Neural crest cell (in vitro differentiated cells): ENCODE data around the gene SLC35E2B. TPM values are rescaled to one million over a fixed set of nuclear protein-coding genes. Genes with fewer than 3 reads are reported as not detected.
"Not testable (repeated sequence)": the region's sequence is repeated elsewhere in the genome, so short reads cannot be mapped to it uniquely, and the experiment has no call there.

Experiments
- DNase-seq: peaks from one replicate; pipeline ENCODE4 v3.0.0; 2021; ENCODE audit warnings: low read depth, mixed read lengths, low spot score
- H3K27ac Mint-ChIP-seq: one replicate; pipeline ENCODE4 v1.8.0; 2021; ENCODE audit warnings: mild to moderate bottlenecking, mixed read lengths; ENCODE audit not compliant: unreplicated experiment
- H3K27me3 Mint-ChIP-seq: 2 replicates; pipeline ENCODE4 v1.8.0; 2021; ENCODE audit warnings: low read depth, mild to moderate bottlenecking, mixed read lengths
- H3K36me3 Mint-ChIP-seq: 2 replicates; pipeline ENCODE4 v1.8.0; 2021; ENCODE audit warnings: low read depth, mild to moderate bottlenecking, mixed read lengths
- H3K4me1 Mint-ChIP-seq: 2 replicates; pipeline ENCODE4 v1.8.0; 2021; ENCODE audit warnings: mixed read lengths
- H3K4me3 Mint-ChIP-seq: one replicate; pipeline ENCODE4 v1.8.0; 2021; ENCODE audit warnings: mild to moderate bottlenecking, mixed read lengths
- H3K9me3 Mint-ChIP-seq: 2 replicates; pipeline ENCODE4 v1.8.0; 2021; ENCODE audit warnings: mixed read lengths
- total RNA-seq: library from RNA; stranded (reverse); gene quantifications from 2 replicates; pipeline ENCODE4 v1.2.1, GENCODE V29; 2021
- TF ChIP-seq, protein P1 (sequence below): fragments of 200-600 bp; sonication (generic); conservative IDR thresholded peaks from 2 replicates; pipeline ENCODE4 v1.5.0; 2021; ENCODE audit warnings: antibody characterized with exemption, mild to moderate bottlenecking

Gene SLC35E2B
- total RNA-seq, 1 donor from 2014 or later = 99.0 TPM

DNA sequence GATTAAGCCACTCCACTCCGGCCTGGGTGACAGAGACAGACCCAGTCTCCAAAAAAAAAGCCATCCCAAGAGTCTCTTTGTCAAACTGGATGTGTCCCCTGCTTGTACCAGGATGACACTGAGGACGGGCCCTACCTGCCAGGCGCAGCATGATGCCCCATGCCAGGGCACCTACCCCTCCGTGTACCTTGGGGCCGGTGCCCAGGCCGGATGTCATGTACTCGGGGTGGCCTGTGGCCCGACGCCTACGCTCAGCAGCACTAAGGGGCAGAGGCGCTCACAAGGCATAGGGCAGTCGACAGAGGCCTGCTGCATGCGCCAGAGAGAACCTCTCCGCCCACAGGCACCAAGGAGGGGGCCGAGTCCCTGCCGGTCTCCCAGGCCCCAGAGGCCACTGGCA lies 53.2 kb downstream of the SLC35E2B start:
- not testable (repeated sequence) for H3K27me3 Mint-ChIP-seq, H3K4me3 Mint-ChIP-seq, H3K27ac Mint-ChIP-seq, H3K4me1 Mint-ChIP-seq, H3K9me3 Mint-ChIP-seq, H3K36me3 Mint-ChIP-seq, DNase-seq

DNA sequence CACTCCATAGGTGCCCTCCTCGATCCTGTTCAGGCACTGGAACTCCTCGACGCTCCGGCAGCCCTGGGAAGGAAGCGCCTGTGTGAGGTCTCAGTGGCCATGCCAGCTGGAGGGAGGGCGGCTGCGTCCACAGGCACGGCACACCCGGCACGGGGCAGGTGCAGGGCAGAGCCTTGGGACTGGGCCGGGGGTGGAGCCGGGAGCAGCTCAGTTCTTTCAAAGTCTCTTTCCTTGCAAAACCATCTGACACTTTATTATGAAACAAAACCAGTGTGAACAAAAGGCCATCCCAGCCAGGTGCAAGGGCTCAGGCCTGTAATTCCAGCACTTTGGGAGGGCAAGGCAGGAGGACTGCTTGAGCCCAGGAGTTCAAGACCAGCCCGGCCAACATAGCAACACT lies 54.1 kb downstream of the SLC35E2B start:
- not testable (repeated sequence) for H3K4me1 Mint-ChIP-seq, DNase-seq, H3K9me3 Mint-ChIP-seq, H3K27me3 Mint-ChIP-seq, H3K36me3 Mint-ChIP-seq, H3K4me3 Mint-ChIP-seq, H3K27ac Mint-ChIP-seq

DNA sequence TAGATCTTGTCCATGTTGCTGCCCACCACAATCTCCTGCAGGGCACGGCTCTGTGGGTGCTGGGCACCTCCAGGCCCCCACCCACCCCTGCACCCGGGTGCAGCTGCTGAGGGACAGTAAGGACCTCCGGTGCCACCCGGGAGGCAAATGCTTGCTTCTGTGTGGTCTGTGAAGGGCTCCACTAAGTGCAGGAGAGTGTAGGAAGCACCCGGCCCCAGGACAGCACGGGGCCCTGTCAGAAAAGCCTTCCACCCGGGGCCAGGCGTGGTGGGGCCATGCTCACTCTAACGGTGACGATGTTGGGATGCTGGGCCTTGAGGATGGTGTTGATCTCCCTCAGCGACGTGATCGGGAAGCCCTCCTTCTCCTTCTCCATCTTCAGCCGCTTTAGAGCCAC lies 55.1 kb downstream of the SLC35E2B start:
- not testable (repeated sequence) for H3K4me1 Mint-ChIP-seq, H3K36me3 Mint-ChIP-seq, H3K9me3 Mint-ChIP-seq, H3K4me3 Mint-ChIP-seq, DNase-seq, H3K27ac Mint-ChIP-seq, H3K27me3 Mint-ChIP-seq

DNA sequence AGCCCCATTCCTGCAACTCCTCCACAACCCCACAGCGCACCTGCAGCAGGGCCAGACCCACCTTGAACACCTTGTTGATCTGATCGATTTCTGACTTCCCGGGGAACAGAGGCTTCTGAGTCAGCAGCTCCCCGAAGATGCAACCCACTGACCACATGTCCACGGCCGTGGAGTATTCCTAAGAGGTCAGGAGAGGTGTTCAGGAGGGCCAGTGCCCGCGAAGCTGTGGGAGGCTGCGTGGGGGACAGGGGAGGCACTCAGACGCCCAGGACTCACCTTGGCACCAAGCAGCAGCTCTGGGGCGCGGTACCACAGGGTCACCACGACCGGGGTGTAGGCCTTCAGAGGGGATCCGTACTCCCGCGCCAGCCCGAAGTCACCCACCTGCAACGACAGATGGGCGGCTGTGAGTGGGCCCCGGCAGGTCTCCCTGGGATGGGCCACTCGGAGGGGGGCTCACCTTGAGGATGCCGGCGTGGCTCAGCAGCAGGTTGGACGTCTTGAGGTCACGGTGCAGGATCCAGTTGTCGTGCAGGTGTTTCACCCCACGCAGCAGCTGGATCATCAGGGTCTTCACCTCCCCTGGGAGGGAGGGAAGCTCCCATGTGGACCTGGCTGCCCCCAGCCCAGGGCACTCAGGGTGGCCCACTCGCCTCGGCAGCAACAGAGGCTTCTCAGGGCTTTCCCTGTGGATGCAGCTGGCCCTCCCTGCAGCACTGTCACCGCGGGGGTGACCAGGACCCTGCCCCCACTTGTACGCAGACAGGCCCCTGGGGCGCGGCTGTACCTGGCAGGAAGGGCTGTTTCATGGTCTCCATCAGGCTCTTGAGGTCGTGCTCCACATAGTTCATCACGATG lies 55.7 kb downstream of the SLC35E2B start:
- not testable (repeated sequence) for H3K4me1 Mint-ChIP-seq, DNase-seq, H3K27me3 Mint-ChIP-seq, H3K36me3 Mint-ChIP-seq, H3K4me3 Mint-ChIP-seq, H3K27ac Mint-ChIP-seq, H3K9me3 Mint-ChIP-seq

DNA sequence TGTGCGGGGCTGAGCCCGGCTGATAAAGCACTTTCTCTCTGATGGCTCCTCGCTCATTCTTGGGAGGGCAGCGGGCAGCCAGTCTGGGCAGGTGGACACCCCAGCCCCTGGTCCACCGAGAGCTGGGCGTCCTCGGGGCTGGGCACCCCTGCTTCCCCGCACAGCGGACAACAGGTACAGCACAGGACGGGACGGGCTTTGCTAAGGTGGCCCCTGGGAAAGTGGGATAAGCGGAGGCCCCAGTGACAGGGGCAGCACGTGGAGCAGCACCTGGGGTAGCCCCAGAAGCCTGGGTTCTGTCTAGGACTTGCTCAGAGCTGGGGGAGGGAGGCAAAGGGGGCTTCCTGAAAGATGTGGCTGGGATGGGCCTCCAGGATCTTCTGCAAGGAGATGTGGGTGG lies 58.0 kb downstream of the SLC35E2B start:
- H3K9me3 Mint-ChIP-seq, H3K4me1 Mint-ChIP-seq, H3K27ac Mint-ChIP-seq, DNase-seq, H3K36me3 Mint-ChIP-seq, H3K4me3 Mint-ChIP-seq: not testable (repeated sequence)
- H3K27me3 Mint-ChIP-seq = peaks cover 11% of the 10 kb centered on the region

DNA sequence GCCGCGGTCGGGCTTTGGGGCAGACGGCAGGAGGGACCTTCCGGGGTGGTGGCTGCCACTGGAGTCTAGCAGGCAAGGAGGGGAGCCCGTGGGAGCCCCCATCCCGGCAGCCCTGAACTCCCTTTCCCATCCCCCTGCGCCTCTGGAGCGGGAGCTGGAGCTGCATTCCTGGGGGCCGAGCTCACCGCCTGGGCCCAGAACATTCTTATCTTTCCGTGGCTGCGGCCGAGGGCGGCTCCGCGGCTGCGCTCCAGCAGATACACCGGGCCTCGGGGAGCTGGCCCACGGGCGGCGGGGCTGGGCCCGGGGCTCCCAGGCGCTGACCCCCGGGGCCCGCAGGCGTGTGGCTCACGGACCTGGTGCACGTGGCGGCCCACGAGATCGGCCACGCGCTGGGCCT lies 59.2 kb downstream of the SLC35E2B start:
- DNase-seq, H3K4me3 Mint-ChIP-seq, H3K27ac Mint-ChIP-seq, H3K9me3 Mint-ChIP-seq, H3K36me3 Mint-ChIP-seq, H3K4me1 Mint-ChIP-seq: not testable (repeated sequence)
- peaks cover 11% of the 10 kb centered on the region for H3K27me3 Mint-ChIP-seq

DNA sequence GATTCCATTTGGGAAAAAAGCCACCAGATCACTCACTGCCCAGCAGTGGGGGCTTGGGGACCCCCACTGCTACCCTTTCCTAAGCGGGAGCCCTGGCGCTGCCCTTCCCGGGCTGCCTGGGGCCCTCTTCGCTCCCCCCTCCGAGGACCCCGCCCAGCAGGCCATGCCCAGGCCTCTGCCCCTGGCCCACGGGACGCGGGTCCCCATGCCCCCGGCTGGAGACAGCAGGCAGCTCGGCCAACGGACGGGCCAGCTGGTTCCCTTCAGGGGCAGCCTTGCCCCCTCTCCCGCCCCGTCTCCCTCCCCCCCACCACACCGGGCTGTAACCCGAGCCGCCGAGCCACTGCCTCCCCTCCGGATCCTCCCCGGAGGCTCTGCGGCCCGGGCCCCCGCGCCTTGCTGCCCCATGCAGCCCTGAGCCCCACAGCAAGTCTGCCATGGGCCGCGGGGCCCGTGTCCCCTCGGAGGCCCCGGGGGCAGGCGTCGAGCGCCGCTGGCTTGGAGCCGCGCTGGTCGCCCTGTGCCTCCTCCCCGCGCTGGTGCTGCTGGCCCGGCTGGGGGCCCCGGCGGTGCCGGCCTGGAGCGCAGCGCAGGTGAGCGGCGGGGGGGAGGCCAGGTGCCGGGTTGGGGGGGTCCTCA lies 60.7 kb downstream of the SLC35E2B start, which contains the start of gene MMP23B:
MMP23B (plus strand) TSS at position 392 of the 639 bp plus-strand sequence; CDS start at position 438, 46 bp downstream.
- TF ChIP-seq, protein P1, sequence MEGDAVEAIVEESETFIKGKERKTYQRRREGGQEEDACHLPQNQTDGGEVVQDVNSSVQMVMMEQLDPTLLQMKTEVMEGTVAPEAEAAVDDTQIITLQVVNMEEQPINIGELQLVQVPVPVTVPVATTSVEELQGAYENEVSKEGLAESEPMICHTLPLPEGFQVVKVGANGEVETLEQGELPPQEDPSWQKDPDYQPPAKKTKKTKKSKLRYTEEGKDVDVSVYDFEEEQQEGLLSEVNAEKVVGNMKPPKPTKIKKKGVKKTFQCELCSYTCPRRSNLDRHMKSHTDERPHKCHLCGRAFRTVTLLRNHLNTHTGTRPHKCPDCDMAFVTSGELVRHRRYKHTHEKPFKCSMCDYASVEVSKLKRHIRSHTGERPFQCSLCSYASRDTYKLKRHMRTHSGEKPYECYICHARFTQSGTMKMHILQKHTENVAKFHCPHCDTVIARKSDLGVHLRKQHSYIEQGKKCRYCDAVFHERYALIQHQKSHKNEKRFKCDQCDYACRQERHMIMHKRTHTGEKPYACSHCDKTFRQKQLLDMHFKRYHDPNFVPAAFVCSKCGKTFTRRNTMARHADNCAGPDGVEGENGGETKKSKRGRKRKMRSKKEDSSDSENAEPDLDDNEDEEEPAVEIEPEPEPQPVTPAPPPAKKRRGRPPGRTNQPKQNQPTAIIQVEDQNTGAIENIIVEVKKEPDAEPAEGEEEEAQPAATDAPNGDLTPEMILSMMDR = no peak
- Mint-ChIP-seq H3K4me1 (no peaks in the 10 kb centered on the region), H3K27me3 (peaks cover 11% of the 10 kb centered on the region), H3K9me3 (no peaks in the 10 kb centered on the region), H3K36me3 (no peaks in the 10 kb centered on the region), H3K27ac (no peak within 1 kb of the TSS), H3K4me3 (no peak within 1 kb of the TSS)
- DNase-seq = no peak

DNA sequence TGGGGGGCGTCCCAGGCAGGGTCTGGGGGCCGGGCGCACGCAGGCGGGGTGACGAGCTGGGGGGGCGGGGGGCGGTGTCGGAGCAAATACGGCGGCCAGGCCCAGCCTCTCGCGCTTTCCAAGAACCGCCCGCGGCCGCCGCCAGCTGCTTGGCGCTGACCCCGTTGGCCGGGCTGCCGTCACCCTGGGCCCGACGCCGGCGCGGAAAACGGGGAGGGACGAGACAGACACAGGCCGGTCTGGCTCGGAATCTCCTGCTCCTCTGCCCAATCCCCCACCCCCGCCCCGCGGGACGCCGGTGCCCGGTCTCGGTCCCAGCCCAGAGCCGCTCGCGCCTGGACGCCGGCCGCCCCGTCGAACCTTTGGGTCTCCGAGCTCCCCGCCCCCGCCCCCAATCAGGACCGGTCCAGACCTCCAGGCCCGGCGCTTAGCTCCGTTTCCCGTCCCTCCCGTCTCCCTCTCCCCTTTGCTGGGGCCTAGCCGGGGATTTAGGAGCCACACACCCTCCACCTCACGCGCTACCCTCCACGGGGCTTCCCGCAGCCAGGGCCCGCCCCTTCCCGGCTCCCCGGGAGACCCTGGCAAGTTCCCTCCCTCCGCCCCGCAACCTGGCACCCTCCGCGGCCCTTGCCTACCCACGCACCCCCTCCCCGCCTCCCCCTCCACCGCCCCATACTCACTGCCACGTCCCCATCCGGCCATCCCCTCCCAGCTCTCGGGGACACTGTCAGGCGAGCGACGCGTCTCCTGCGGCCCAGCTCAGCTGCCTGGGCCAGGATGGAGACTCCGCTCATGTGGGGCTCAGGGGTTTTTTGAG lies 61.4 kb downstream of the SLC35E2B start:
- no peaks in the 10 kb centered on the region for H3K36me3 Mint-ChIP-seq
- TF ChIP-seq, protein P1 = no peak
- H3K9me3 Mint-ChIP-seq = no peaks in the 10 kb centered on the region
- H3K27me3 Mint-ChIP-seq = peaks cover 11% of the 10 kb centered on the region
- DNase-seq = no peak
- no peak overlapping the region for H3K4me3 Mint-ChIP-seq
- H3K4me1 Mint-ChIP-seq = no peaks in the 10 kb centered on the region
- no peak overlapping the region for H3K27ac Mint-ChIP-seq
